GM23248 (cell line): ENCODE data around the gene TJP2.

Experiments used
- EZH2 ChIP-seq: fragments of 200-600 bp; sonication (generic); IDR thresholded peaks from 2 replicates; pipeline ENCODE4 v1.6.1; 2018; ENCODE audit warnings: antibody characterized with exemption, mild to moderate bottlenecking; ENCODE audit not compliant: insufficient read depth, poor library complexity, severe bottlenecking
- EZH2phosphoT487 ChIP-seq: fragments of 200-600 bp; sonication (generic); IDR thresholded peaks from 2 replicates; pipeline ENCODE4 v1.6.1; 2018; ENCODE audit warnings: antibody characterized with exemption, moderate library complexity, mild to moderate bottlenecking, low read depth; ENCODE audit not compliant: insufficient read depth

DNA sequence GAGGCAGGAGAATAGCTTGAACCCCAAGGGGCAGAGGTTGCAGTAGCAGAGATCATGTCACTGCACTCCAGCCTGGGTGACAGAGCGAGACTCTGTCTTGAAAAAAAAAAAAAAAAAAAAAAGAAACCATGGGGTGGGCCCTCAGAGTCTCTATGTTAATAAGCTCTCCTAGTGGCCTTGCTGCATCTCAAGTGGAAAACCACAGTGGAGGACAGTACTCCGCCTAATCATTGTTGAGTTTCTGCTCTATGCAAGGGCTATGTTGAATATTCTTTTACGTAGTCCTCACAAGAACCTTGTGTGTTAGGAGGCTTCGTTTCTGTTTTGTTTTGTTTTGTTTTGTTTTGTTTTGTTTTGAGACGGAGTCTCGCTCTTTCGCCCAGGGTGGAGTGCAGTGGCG lies 48.9 kb downstream of the TJP2 start:
- TF ChIP-seq EZH2phosphoT487 (no peak), EZH2 (no peak)
